ENCODE data around the gene PIANP.

PIANP gene

DNA sequence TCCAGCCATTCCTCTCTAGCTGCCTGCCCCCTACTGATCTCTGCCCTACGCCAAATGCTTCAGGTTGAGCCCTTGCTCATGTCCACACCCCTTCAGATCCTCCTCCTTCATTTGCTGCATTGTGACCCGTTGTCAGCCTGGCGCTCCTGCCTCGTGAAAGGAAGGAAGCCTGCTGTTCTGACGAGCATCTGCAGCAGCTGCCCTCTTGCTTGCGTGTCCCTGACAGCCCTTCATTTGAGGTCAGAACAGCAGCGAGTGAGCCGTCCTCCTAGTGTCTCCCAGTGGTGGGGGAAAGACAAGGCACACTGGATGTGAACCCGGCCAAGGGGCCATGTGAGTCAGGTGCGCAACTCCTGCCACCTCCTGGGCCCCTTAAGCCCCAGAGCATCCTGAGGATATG, 3.0 kb upstream of the PIANP start:
- no peak for DNase-seq

DNA sequence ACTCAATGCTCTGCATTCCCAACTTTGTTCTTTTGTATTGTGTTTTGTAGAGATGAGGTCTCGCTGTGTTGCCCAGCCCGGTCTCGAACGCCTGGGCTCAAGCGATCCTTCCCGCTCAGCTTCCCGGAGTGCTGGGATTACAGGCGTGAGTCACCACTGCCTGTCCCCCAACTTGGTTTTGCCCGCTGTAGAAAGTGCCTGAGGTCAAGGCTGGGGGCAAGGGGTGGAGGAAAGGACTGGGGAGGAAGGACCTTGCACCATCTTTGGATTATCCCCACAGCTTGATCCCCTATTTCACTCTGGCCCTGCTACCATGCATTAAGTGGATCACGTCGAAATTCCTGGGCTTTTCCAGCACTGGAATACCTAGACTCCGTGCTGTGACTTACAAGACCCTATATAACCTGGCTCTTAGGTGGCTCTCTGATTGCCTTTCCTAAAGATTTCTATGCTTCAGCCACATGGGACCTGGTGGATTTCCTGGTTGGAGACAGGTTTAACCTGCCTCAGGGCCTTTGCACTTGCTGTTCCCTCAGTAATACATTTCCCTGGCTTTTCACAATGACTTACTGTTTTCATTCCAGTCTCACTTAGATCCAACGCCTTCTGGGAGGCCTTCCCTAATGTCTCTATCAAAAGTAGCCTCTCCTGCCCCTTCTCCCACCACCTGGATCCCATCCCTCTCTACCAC, 608 bp upstream of the PIANP start:
- DNase-seq = no peak

DNA sequence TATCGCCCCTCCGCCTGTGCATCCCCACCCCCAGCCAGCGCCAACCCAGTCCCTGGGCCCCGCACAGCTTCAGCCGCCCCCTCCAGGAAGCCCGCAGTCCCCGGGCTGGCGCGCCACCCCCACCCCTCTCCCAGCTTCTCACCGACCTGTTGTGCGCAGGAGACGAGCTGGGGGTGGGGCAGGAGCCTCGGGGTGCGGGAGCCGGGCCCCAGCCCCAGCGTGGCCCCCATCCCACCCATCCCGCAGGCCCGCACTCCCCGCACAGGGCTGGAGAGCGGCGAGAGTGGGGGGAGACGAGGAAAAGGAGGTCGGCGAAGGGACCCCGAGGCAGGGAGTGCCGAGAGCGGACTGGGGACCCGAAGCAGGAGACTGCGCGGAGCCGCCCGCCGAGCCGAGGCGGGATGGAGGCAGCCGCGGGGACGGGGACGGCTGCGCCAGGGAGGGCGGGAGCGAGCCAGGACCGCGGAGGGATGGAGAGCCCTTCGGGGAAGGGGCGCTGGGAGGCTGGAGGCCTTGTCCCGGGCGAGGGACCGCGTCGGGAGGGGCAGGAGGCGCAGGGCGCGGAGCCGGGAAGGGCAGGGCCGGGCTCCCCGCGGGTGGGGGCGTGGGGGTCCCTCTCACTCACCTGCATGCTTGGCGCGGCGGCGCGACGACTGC, 498 bp downstream of the PIANP start:
- DNase-seq = no peak

- DNase-seq = no peak
These were observed 1.2 kb downstream of the PIANP start for GRCh38 chr12:6699259-6699988.

GRCh38 chr12:6698352-6699046, 2.1 kb downstream of the PIANP start:
- no peak for DNase-seq

DNA sequence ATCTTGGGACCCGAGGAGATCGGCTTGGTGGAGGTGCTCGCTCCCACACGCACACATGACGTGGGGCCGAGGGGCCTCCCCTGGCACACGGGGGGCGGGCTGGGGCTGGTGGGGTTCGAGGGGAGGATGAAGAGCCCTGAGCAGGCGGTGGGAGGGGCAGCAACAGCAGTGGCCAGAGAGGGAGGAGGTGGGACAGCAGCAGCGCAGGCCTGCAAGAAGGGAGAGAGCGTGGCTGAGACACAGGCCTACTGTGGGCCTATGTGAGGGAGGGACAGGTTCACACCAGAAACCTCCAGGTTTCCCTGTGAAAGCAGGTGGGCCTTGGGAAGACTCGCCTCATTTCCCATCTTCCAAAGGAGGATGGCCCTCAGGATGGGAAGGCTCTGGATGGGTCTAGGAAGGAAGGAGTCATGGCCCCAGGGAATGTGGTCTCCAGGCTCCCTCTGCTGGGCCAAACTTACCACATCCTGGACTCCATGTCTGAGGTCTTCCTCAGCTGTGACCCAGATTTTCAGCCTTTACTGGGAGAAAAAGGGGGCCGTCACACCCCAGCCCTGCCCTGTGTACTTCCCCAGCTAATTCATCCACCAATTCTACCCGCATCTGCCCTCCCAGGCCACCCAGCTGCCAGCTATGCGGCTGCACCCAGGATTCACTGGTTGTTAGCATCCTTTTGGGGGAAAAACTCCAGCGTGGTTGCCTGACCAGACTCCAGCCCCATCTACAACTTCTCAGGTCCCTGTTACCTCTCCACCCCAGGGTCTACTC, 2.8 kb downstream of the PIANP start:
- DNase-seq = peak; percentile 81

DNA sequence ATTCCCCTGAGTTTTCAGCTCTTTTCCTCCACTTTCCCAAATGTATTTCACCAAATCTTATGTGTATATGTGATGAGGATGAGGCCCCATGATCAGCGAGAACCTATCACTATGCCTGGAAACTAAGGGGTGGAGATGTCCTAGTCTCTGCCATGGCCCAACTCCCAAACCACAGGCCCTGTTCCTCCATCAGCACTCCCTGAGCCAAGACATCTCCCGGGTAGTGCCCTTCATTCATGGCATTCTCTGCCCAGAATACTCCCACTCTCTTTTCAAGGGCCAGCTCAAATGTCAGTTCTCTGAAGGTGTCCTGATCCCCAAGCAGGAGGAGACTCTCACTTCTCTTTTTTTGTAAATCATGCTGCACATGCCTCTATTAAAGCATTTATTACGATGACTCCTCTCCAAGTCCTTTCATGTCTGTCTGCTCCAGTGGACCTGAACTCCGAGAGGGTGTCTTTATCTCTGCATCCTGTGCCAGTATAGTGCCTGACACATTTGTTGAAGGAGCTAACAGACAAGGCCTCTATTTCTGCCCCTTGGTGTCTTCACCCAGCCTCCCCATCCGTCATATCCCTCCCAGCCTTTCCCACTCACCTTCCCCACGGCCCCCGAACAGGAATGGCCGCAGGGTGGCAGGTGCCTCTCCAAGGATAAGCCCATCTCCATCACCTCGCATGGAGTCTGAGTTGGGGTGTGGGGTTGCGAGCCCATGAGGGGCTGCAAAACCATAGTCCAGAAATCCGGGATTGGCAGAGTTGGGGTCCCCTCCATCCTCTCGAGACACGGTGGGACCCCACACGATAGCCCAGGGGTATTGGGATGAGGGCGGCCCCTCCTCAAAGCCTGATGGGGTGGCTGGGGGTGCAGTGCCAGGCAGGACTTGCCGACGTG, 3.7 kb downstream of the PIANP start:
- no peak for DNase-seq

GRCh38 chr12:6695313-6696045, 5.1 kb downstream of the PIANP start:
- no peak for DNase-seq

- DNase-seq = no peak
These were observed 5.9 kb downstream of the PIANP start for GRCh38 chr12:6694701-6695100.

- no peak for DNase-seq
These were observed 6.7 kb downstream of the PIANP start for GRCh38 chr12:6693832-6694355.

- DNase-seq = no peak
These were observed 7.7 kb downstream of the PIANP start for GRCh38 chr12:6692888-6693287.

GRCh38 chr12:6691473-6691872, 9.1 kb downstream of the PIANP start:
- DNase-seq = no peak

GRCh38 chr12:6688999-6689882, 11.4 kb downstream of the PIANP start, which contains the start of gene ZNF384:
TSS of gene ZNF384 (minus strand) at chr12:6689375. CDS start at chr12:6679520, 9,855 bp downstream.
- peak; percentile 77 for DNase-seq

DNA sequence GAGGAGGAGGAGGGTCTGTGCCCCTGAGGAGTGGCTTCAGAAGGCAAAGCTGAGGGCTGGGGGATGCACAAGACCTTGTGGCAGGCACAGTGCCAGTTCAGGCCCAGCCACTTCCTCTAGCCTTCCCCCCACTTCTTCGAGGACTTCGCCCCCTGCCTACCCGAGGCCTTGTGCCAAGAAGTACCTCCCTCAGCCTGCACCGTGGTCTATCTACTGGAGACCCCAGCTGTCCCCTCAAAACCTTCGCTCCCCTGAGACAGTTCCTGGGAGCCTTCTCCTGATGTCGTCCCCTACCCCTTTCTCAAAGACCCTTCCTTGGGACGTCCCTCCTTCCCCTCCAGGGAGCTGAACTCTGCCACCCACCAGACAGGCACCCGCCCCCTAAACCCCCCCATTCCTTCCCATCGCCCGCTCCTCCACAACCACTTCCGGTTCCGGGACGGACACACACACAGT, 12.0 kb downstream of the PIANP start:
- no peak for DNase-seq

DNA sequence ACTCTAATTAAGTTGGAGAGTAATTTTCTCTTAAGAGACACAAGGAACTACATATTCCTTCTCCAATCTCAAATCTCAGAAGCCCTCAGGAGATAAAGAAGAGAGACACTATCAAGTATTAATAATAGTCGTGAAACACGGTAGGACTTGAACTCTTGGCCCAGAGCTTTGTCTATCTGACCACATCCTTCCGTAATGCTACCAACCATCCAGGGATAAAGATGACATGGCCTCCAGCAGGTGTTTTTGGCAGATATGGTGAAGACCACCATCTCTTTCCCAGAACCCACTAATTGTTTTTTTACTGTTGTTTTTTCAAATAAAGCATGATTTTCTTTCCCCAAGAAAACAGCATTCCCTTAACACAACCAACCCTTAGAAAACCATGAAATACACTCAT, 14.8 kb downstream of the PIANP start:
- no peak for DNase-seq

DNA sequence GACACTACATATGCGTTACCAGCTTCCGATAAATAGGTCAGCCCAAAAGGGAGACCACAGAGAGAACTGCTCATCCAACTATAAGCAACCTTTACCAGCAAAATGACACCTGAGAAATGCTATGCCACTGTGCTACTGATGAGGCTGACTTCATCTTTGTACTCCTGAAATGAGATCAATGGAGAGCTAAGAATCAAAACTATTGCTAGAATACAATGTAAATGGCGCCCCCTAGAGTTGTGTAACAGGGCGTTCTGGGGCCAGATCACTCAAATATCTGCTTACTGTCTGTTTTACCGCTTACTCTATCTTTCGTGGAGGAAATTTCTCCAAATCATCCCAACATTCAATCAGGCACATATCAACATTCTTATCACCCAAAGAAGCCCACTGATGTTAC, 16.0 kb downstream of the PIANP start:
- no peak for DNase-seq

DNA sequence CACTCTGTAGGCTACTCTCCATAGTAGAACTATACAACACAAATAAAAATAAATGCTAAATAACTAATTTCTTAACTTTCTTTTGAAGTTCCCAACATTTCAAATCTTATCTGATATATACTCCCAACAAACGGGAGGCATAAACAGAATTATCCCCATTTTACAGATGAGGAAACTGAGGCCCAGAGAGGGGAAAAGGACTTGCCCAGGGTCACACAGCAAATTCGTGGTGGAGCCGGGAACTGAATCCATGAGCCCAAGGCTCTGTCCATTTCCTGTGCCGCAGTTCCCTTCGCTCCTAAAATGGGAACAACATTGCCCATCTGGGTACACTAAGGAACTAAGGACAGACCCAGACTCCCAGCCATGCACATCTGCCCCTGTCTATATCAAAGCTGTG, 23.7 kb downstream of the PIANP start:
- no peak for DNase-seq

DNA sequence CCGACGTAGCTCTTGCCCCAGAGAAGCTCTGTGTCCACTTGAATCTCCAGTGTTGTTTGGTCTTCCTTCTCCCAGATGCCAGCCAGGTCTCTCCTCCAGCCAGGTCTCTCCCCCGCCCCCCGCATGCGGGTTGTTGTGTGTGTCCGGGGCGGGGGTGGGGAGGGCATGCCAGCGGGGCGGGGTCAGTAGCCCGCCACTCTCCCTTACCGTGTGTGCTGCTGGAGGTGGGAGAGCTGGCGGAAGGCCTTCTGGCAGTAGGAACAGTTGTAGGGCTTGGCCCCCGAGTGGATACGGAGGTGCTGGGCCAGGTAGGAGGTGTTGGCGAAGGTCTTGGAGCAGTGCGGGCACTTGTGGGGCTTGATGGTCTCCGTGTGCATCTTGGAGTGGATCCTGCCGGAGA, 28.5 kb downstream of the PIANP start:
- no peak for DNase-seq

GRCh38 chr12:6667559-6668210, 32.9 kb downstream of the PIANP start:
- no peak for DNase-seq
